ENCODE data around the gene ERMP1.
"Not testable (repeated sequence)": the region's sequence is repeated elsewhere in the genome, so short reads cannot be mapped to it uniquely, and the experiment has no call there.

The ERMP1 gene

DNA sequence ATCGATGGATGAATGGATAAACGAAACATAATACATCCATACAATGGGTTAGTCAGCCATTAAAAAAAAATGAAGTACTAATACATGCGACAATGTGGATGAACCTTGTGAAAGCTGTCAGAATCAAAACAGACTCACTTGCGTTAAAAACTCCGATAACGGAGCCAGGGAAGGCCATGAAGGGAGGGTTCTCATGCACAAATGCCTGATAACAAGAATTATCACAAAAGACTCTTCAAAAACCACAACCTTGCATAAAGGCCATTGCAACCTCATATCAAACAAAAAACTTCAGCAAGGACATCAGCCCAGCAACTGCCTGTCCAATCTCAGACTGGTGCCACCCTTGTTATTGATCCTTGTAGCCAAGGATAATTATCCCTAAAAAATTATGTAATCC, 13.7 kb downstream of the ERMP1 start:
- DNase-seq, result no peak

DNA sequence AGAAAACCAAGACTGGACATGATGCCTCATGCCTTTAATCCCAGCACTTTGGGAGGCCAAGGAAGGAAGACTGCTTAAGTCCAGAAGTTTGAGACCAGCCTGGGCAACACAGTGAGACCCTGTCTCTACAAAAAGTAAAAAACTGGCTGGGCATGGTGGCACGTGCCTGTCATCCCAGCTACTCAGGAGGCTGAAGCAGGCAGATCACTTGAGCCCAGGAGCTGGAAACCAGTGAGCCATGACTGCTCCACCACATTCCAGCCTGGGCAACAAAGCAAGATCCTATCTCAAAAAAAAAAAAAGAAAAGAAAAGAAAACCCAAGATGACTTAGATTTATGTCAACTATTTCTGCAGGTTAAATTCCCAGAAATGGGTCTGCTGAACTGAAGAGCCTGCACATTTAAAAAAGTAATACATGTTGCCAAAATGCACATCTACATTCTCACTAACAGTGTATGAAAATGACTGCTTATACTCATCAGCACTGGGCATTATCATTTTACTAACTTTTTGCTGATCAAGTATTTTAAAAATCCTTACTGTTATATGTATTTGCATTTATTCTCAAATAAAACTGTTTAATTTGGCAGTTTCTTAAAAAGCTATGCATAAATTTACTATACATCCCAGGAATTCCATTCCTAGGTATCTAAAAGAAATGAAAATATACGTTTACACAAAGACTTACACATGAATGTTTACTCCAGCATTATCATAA, 14.3 kb downstream of the ERMP1 start:
- no peak for DNase-seq

DNA sequence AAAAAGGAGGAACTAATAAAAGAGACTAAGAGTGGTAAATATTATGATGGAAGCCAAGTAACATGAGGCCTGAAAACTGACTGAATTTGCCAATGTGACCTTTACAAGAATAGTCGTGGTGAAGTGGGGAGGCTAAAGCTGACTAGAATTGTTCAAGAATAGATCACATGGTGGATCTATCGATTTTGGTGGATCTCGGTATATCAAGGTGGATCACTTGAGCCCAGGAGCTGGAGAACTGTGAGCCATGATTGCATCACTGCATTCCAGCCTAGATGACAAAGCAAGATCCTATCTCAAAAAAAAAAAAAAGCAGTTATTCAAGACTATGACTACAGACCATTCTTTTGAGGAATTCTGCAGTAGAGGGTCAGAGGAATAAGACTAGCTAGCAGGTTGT, 15.1 kb downstream of the ERMP1 start:
- DNase-seq, result no peak

DNA sequence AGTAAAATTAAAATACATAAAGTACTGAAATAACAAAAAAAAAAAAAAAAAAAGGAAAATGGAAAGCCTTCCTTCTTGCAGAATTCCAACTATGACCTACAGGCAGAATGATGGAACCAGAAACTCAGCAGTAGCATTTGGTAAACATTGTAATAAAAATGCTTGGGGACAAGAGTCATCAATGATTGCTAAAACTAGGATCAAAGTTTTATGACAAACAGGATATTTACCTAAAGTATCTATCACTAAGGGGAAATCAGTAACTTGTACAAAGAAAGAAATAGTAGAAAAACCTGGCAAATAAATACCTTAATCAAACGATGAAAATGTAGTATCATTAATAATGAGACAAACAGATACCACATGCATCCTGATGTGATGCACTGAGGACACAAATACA, 17.5 kb downstream of the ERMP1 start:
- DNase-seq, result no peak

DNA sequence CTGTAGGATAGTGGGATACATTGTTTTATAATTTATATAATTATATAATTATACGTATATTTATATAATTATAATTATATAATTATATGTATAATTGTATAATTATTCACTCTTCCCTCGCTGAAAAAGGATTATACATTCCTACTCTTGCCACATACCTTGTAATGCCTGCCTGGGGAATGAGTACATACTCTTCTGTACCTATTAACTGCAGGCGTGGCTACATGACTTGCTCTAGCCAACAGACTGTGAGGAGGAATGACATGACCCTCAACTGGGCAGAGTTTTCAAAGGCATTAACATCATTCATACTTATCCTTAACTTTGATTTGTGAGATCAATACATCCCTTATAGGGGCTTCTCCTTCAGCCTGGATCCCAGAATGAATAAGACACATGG, 19.1 kb downstream of the ERMP1 start:
- no peak for DNase-seq

DNA sequence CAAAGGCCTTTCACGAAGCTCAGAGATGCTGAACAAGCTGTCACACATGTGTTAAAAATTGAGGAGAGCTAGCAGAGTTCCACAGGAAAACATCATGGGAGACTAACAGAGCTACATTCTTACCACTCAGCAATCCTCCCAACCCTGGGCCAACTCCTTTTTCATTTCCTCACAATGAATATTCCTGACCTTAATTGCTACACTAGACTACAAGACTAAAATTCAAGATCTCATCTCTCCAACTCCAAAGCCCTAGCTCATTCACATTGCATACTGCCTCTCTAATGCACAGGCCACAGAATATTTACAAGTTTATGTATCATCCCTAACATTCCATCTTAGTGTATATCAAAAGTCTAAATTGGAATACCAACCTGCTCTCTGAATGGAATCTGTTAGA, 21.2 kb downstream of the ERMP1 start:
- DNase-seq, result no peak

DNA sequence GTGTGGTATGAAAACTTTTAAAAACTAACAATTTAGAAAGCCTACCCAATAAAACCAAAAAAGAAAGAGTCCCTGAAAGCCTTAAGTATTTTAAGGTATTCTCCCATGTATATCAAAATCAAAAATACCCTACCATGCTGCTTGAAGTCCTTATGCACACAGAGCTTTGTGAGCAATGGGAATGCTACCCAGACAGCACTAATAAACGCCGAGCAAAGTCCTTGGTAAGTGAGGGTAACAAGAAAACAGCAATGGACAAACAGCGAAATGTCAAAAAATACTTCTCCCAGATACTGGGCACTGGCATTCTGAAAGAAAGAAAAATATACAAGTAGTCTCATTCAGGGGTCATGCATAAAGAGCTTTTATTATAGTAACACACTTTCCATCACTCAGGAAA, 27.4 kb downstream of the ERMP1 start:
- no peak for DNase-seq

DNA sequence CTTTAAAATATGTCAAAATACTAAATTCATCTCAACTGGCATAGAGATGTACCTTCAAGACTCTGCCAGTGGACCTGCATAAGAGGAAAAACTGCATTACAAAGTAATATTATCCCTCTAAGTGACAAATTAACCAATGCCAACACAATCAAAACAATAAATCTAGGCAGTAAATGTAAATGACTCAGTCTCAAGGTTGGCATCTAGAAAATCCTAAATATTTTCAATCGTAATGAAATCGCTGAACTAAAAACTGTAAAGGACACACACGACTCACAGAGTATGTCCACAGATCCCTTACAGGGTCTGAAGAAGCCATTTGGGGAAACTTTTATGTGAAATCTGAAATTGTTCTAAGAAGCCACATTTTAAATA, 31.2 kb downstream of the ERMP1 start:
- DNase-seq, result no peak

DNA sequence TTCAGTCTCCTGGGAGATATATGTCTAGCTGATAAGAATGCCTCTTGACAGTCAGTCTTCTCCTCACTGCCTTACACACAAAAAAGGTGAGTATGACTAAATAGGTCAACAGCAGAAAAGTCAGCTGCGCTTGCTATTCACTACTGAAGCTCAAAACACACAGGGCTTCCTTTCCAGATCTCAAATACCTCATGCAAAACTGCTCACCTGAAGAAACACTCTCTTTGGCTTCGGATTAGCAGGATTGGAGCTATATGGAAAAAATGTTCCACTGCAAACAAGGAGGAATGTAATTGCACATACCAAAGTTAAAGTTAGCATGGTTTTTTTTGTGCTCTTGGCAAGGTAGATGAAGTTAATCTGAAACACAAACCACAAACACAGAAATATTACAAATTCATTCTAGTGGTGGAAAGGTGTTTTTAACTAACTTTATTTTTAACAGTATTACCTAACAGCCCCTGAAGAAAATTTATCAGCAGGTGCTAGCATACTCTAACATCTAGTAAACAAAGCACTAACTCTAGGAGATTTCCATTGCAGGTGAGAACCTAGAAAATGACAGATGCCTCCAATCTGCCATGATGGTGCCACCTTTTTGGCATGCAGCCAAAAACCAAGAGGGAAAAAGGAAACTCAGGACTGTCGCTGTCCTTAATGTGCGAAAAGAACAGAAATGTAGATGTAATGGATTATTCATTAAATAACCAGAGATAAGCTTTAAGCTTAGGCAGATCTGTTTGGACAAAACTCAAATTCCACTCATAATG, 31.8 kb downstream of the ERMP1 start:
- no peak for DNase-seq

DNA sequence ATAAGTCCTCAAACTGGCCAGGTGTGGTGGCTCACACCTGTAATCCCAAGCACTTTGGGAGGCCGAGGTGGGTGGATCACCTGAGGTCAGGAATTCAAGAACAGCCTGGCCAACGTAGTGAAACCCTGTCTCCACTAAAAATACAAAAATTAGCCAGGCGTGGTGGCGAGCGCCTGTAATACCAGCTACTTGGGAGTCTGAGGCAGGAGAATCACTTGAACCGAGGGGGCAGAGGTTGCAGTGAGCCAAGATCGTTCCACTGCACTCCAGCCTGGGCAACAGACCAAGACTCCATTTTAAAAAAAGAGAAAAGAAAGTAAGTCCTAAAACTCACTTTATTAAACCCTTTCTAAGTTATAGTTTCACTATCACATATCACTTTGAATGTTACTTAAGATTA, 32.5 kb downstream of the ERMP1 start:
- DNase-seq, result not testable (repeated sequence)

DNA sequence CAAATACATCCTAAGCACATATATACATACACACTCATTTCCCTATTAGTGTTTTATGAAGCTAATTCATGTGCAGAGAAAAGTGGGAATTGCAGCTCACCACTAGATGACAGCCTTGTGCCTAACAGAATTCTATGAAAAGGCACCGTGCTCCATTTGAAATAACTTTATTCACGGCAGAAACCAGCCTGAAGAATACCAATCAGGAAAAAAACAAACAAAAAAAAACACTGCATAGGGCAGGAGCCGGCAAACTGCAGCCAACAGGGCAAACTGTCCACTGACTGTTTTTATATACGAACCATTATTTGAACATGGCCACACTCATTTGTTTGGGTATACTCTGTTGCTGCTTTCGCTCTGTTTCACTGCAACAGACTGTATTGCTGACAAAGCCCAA, 33.6 kb downstream of the ERMP1 start:
- DNase-seq, result no peak

DNA sequence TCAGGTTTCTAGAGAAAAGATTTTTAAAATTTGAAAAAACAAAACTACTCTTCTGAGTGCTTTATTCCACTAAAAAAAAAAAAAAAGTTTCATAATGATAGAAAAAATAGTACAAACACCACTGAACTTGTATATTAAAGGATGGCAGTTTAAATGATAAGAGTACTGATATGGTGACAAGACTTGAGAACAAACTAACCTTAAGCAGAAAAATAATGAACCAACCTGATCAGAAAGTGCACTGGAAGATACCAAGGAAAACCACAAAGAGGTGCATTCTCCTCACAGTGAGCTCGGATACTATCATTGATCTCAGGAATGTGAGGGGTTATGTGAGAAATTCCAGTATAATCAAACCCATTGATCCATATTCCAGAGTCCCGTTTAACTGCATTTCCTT, 34.3 kb downstream of the ERMP1 start:
- no peak for DNase-seq

DNA sequence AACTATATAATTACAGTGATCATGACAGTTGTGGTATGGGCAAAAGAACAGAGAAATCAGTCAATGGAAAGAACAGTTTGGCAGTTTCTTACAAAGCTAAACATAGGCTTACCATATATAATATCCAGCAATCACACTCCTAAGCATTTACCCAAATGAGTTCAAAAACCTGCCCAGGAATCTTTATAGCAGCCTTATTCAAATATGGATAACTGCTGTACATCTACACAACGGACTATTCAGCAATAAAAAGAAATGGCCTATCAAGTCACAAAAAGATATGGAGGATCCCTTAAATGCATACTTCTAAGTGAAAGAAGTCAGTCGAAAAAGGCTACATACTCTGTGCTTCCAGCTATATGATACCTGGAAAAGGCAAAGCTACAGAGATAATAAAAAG, 36.6 kb downstream of the ERMP1 start:
- DNase-seq, result no peak

DNA sequence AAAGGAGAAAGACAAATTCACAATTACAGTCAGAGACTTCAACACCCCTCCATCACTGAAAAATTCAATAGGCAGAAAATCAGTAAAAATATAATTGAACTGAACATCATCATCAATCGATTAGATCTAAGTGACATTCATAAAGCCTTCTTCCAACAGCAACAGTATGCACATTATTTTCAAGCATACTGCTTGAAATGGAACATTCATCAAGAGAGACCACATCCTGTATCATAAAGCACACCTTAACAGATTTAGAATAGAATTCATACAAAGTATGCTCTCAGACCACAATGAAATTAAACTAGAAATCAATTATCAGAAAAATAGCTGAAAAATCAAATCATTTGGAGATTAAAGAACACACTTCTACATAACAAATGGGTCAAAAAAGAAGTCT, 39.1 kb downstream of the ERMP1 start:
- no peak for DNase-seq

DNA sequence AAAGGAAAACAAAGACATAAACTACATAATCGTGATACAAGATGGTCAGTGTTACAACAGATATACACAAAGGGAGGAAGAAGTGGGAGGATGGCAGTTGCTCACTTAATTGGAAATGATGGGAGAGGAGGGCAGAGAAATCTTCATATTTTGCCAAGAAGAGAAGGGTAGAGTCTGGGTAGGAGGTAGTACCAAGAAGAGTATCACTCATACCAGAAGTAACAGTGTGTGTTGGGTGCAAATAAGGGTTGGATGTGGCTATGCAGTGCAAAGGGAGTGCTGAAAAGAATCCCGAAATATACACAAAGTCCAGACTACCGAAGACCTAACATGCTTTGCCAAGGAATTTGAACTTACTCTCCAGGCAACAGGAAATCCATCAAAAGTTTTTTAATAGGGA, 41.0 kb downstream of the ERMP1 start:
- no peak for DNase-seq

DNA sequence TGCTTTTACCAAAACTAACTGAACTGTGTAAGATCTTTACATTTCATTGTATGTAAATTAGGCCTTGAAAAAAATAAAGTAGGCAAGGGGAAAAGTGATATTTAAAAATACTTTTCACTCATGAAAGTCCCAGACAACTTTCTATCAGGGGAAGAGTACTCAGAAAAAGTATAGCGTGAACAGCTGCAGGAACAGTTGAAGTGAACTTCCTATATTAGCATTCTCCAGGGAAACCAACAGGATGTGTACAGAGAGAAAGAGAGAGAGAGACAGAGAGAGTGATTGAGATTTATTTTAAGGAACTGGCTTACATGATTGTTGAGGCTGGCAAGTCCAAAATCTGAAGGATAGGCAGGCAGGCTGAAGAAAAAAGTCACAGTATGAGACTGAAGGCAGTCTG, 42.0 kb downstream of the ERMP1 start:
- DNase-seq, result no peak

DNA sequence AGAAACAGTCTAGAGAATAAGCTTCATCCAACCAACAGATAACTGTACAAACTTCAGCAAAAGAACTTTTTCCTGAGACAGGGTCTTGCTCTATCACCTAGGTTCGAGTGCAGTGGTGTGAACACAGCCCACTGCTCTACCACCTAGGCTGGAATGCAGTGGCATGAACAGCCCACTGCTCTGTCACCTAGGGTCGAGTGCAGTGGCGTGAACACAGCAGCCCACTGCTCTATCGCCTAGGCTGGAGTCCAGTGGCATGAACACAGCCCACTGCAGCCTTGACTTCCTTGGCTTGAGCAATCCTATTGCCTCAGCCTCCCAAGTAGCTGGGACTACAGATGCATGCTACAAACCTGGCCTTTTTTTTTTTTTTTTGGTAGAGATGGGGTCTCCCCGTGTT, 43.4 kb downstream of the ERMP1 start:
- DNase-seq, result no peak

DNA sequence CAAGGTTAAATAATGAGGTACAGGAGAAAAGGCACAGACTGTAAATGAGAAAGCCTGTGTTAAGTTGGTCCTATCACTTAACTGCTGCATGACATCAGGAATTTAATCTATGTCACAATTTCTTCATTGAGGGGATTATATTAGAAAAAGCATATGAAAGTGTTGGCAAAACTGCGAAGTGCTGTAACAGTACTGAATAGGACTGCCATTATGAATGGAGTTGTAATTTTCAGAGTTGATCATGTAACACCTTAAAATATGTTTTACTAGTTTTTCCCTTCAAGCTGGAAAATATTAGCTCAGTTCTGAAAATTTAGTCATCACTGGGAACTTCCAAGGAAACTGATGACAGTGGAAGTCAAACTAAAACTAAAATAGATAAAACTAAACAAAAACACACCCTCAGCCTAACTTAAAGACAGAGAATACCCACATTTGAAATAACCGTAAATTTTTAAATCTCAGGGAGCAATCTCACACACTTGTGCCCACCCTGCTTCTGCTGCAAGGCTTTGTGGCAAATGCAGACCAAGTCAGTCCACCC, 45.1 kb downstream of the ERMP1 start:
- DNase-seq, result no peak

DNA sequence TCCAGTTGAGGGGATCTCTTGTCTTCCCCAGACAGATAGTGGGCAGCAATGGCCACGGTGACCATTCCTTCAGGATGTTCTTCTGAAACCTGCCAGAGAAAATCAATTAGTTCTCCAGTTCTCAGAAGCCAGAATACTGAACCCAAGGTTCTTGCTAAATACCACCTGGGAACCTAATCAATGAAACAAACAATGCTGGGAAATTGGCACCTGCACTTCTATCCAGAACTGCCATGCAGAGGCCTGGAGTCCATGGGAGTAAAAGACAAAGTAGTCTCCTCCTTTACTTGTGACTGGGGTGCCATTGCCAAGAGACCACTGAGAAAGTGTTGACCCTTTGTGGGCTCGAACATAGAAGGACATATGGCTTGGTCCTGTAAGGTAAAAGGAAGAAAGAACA, 45.7 kb downstream of the ERMP1 start:
- no peak for DNase-seq

DNA sequence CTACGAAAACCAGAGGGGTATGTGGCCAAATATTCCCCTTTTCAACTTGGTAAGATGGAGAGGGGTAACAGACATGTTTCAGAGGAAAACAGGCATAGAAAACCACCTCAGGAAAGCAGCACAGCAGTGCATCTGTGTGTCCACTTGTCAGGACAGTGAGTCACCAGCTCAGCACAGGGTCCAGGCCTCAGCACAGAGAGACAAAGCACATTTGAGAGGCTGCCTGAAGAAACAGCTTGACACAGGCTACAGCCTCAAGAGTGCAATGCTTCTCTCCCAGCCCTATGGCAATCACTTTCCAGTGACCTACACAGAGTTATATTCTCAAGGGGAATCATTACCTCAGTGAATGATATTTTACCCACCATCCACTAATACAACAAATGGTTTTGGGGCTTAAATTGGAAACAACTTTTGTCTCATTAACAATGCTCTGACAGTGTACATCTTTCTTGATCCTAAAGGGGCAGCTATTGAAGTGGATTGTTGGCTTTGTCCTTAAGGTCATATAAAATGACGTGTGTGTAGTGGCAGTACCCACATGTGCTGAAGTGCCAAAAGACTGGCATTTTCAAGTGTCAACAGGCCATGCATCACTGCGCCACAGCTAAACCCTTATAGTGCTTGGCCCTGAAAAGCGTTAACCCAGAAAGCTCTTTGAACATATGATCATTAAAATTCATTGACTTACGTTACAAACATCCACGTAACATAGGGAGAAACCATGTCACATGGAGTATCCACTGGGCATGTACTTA, 46.4 kb downstream of the ERMP1 start:
- DNase-seq, result no peak

DNA sequence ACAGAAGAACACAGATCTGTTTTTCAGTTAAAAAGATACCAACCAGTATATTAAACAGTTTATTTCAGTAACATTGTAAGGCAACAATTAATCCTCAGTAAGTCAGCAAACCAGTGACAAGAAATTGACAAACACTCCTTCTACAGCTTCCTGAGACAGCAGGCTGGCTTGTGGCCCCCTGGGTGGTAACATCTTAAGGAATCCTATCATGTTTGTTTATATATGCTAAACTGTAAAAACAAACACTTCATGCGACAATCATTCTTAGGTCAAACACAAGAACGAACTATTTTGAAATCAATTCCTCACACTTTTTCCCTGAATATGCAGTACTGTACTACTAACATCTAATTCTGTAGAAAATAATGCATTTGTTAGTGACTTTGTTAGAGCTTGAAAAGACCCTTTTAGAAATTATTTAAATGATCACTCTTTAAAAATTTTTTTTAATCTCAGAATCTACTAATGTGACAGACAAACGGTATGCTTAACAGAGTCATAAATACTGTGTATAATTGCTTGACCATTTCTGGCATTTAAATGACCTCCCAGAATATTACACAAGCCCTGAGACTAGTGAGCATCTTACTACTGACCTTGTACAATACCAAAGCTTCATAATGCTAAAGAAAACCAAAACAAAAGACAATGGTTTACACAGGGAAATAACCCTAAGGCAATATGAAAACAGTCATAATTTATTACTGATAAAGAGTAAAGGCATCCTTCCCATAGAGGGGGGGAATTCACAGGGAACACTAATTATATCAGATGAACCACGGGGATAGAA, 48.2 kb downstream of the ERMP1 start:
- DNase-seq, result no peak

DNA sequence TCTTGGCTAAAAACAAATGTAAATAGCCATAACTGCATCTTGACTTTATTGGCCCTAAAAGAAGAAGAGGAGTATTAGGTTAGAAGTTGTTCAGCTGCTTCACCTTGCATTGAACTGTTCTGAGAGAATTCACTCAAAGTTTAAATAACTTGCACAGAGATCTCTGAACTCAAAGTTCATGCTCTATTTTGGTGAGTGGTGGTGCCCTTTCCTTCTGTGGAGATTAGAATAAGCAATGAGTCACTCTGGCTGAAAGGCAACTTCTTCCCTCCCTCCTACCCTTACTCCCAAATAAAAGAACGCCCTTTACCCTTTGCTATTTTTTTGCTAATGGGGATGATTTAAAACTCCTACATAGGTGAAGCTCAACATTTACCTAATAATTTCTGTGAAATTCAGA, 48.9 kb downstream of the ERMP1 start:
- no peak for DNase-seq

DNA sequence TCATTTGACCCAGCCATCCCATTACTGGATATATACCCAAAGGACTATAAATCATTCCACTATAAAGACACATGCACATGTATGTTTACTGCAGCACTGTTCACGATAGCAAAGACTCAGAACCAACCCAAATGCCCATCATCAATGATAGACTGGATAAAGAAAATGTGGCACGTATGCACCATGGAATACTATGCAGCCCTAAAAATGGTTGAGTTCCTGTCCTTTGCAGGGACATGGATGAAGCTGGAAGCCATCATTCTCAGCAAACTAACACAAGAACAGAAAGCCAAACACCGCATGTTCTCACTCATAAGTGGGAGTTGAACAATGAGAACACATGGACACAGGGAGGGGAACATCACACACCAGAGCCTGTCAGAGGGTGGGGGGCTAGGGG, 49.5 kb downstream of the ERMP1 start:
- DNase-seq, result not testable (repeated sequence)
